HepG2 (cell line): Measurements from ENCODE around the gene CACNG4. TPM values are rescaled to one million over a fixed set of nuclear protein-coding genes. Genes with fewer than 3 reads are reported as not detected.

ENCODE experiments used
- ATAC-seq: fragments of 200-7000 bp; cut with Tn5 transposase; 3 replicates; pipeline ENCODE4 v1.9.1; 2020; ENCODE audit warnings: mild to moderate bottlenecking, moderate library complexity
- BruUV-seq: library from RNA; stranded (reverse); fragments of 400-500 nt; replicated peaks from 2 replicates; lab custom pipeline; 2021; lab: Mats Ljungman, UMichigan
- CTCF ChIA-PET: fragments of 300-600 bp; formaldehyde crosslinking; extraction: SDS; loops from one replicate; lab custom pipeline; 2021; ENCODE audit warnings: low total read pairs, inconsistent platforms, low intra/inter-chr PET ratio; lab: Yijun Ruan, JAX
- POLR2A ChIA-PET: fragments of 350-600 bp; sonication (Branson Sonifier 250); formaldehyde crosslinking; loops from one replicate; lab custom pipeline; 2020; ENCODE audit warnings: antibody characterized with exemption, inconsistent platforms; lab: Yijun Ruan, JAX
- DNase-seq: peaks from one replicate; pipeline ENCODE4 v3.0.0-alpha.2; 2015; ENCODE audit warnings: low spot score
- FAIRE-seq: peaks from 3 replicates; lab custom pipeline; 2011; peaks lifted over from hg19 to GRCh38; lab: Jason Lieb, UNC
- H2AFZ ChIP-seq: one replicate; pipeline ENCODE4 v1.6.1; 2011; ENCODE audit warnings: low read length, inconsistent platforms
- H3K27ac ChIP-seq: fragments of 300-600 bp; 3 replicates; pipeline ENCODE4 v1.8.0; 2011; ENCODE audit warnings: mixed run types, mild to moderate bottlenecking, mixed read lengths, low read length, inconsistent platforms; ENCODE audit not compliant: insufficient read depth; ENCODE audit errors: extremely low read length
- H3K27me3 ChIP-seq, 2 experiments: fragments of 200-600 bp in 1 of 2; 2 replicates in 1 of 2; 3 replicates in 1 of 2; pipeline versions ENCODE4 v1.6.0 to v1.8.0; 2011; ENCODE audit warnings: low read length in 2 of 2, mild to moderate bottlenecking in 2 of 2, moderate library complexity in 2 of 2, inconsistent platforms in 1 of 2; ENCODE audit not compliant: insufficient read depth in 2 of 2, control insufficient read depth in 1 of 2
- H3K36me3 ChIP-seq, 2 experiments: fragments of 200-600 bp in 1 of 2; replicated peaks in 1 of 2; 2 replicates in 1 of 2; 3 replicates in 1 of 2; pipeline versions ENCODE4 v1.5.1 to v1.8.0; 2011; ENCODE audit warnings: low read length in 2 of 2, inconsistent platforms in 1 of 2; ENCODE audit not compliant: insufficient read depth in 2 of 2, control insufficient read depth in 1 of 2
- H3K4me1 ChIP-seq: 2 replicates; pipeline ENCODE4 v1.5.1; 2012; ENCODE audit warnings: low read length, inconsistent platforms; ENCODE audit not compliant: insufficient read depth
- H3K4me2 ChIP-seq: 2 replicates; pipeline ENCODE4 v1.6.0; 2011; ENCODE audit warnings: low read depth, low read length, inconsistent platforms
- H3K4me3 ChIP-seq, 3 experiments: fragments of 200-600 bp in 1 of 3; sonication (generic), shearing (Covaris generic) in 1 of 3; replicated peaks in 1 of 3; 2 replicates each; pipeline ENCODE4 v1.5.1; 2011 to 2016; ENCODE audit warnings: low read length in 3 of 3, inconsistent platforms in 2 of 3, low read depth in 2 of 3, mild to moderate bottlenecking in 2 of 3, control low read depth in 1 of 3, mixed read lengths in 1 of 3; ENCODE audit not compliant: insufficient read depth in 1 of 3
- H3K79me2 ChIP-seq: one replicate; pipeline ENCODE4 v1.6.1; 2011; ENCODE audit warnings: low read length, inconsistent platforms; ENCODE audit not compliant: insufficient read depth
- H3K9ac ChIP-seq: 2 replicates; pipeline ENCODE4 v1.6.0; 2011; ENCODE audit warnings: mild to moderate bottlenecking, low read depth, low read length, inconsistent platforms; ENCODE audit not compliant: insufficient read depth
- H3K9me3 ChIP-seq: 2 replicates; pipeline ENCODE4 v1.5.1; 2012; ENCODE audit warnings: mild to moderate bottlenecking, low read length
- H4K20me1 ChIP-seq: 2 replicates; pipeline ENCODE4 v1.6.0; 2011; ENCODE audit warnings: inconsistent platforms, mild to moderate bottlenecking, low read length, moderate library complexity; ENCODE audit not compliant: insufficient read depth
- BCLAF1 ChIP-seq: fragments of 450-650 bp; IDR thresholded peaks from 2 replicates; pipeline ENCODE4 v1.6.1; 2017; ENCODE audit warnings: mild to moderate bottlenecking
- DZIP1 ChIP-seq: sonication (generic); formaldehyde crosslinking; IDR thresholded peaks from 2 replicates; pipeline ENCODE4 v1.5.0; 2020; ENCODE audit warnings: mild to moderate bottlenecking, missing genetic modification reagents
- HCFC1 ChIP-seq: fragments of 150-350 bp; IDR thresholded peaks from 2 replicates; pipeline ENCODE4 v1.6.1; 2014; ENCODE audit warnings: low read depth, low read length
- HMGA1 ChIP-seq: sonication (generic); formaldehyde crosslinking; conservative IDR thresholded peaks from 2 replicates; pipeline ENCODE4 v1.4.0; 2020; ENCODE audit warnings: missing genetic modification reagents
- KDM2A ChIP-seq: sonication (generic); formaldehyde crosslinking; IDR thresholded peaks from 2 replicates; pipeline ENCODE4 v1.4.0; 2020; ENCODE audit warnings: low read depth, missing genetic modification reagents, borderline replicate concordance
- TIGD3 ChIP-seq: sonication (generic); formaldehyde crosslinking; IDR thresholded peaks from 2 replicates; pipeline ENCODE4 v1.5.1; 2020; ENCODE audit warnings: mild to moderate bottlenecking, missing genetic modification reagents, borderline replicate concordance
- TRIM22 ChIP-seq: fragments of 450-650 bp; IDR thresholded peaks from 2 replicates; pipeline ENCODE4 v1.6.1; 2017
- ZBTB7A ChIP-seq: sonication (generic); formaldehyde crosslinking; IDR thresholded peaks from 2 replicates; pipeline ENCODE4 v1.8.0; 2022; ENCODE audit warnings: mild to moderate bottlenecking, missing genetic modification reagents
- ZMYM4 ChIP-seq: sonication (generic); formaldehyde crosslinking; IDR thresholded peaks from 2 replicates; pipeline ENCODE4 v1.8.1; 2023; ENCODE audit warnings: mild to moderate bottlenecking, missing genetic modification reagents
- ZNF207 ChIP-seq: fragments of 450-650 bp; IDR thresholded peaks from 2 replicates; pipeline ENCODE4 v1.6.1; 2016; ENCODE audit warnings: antibody characterized with exemption, borderline replicate concordance
- ZNF749 ChIP-seq: sonication (generic); formaldehyde crosslinking; IDR thresholded peaks from 2 replicates; pipeline ENCODE4 v1.8.0; 2022; ENCODE audit warnings: mild to moderate bottlenecking, missing genetic modification reagents, moderate library complexity, borderline replicate concordance
- ZNF781 ChIP-seq: sonication (generic); formaldehyde crosslinking; IDR thresholded peaks from 2 replicates; pipeline ENCODE4 v1.5.1; 2020; ENCODE audit warnings: borderline replicate concordance, mild to moderate bottlenecking, missing genetic modification reagents; ENCODE audit errors: not compliant biosample characterization
- WGBS: methylation state at CpG from one replicate; pipeline ENCODE4 v1.1.6; 2017; ENCODE audit warnings: low lambda C conversion rate; 5-methylcytosine and 5-hydroxymethylcytosine counted together
- in situ Hi-C: cut with HindIII; loops from 2 replicates; pipeline ENCODE4 v1.10.0; 2017; ENCODE audit warnings: low pct_unique_long_range_greater_than_20kb; ENCODE audit not compliant: extremely low pct_ligation_motif_present
- intact Hi-C: fragments of 100-400 bp; cut with micrococcal nuclease; formaldehyde crosslinking; loops from one replicate; pipeline ENCODE4 v1.10.0; 2022; ENCODE audit not compliant: unreplicated experiment
- polyA plus RNA-seq, 8 experiments: library from polyadenylated mRNA; depleted of rRNA in 3 of 8; stranded (reverse) in 7 of 8; unstranded in 1 of 8; fragments of >200 nt; fragmentation: Illumina TruSeq in 4 of 8; extraction: Trizol in 4 of 8; gene quantifications; 2 replicates each; pipeline versions ENCODE4 v1.2.1 to v1.2.3, GENCODE V29; 2011 to 2016; ENCODE audit warnings: low read depth in 4 of 8, missing spikeins in 1 of 8, mixed read lengths in 1 of 8; ENCODE audit not compliant: insufficient read depth in 1 of 8
- total RNA-seq, 5 experiments: library from RNA; depleted of rRNA; stranded (reverse); fragments of >200 nt; fragmentation: Illumina TruSeq; extraction: Trizol; gene quantifications; 2 replicates each; pipeline ENCODE4 v1.2.3, GENCODE V29; 2016; ENCODE audit warnings: low read depth in 1 of 5

Gene CACNG4
- total and polyA plus RNA-seq, 2 of the 13 experiments (the other 11 are each of a cell fraction or from before 2014, with no cell fraction given) = 0.09 TPM

- no peak for FAIRE-seq
- no TSS peak for BruUV-seq
- WGBS = 51% methylated on average over 12 of the region's 19 CpGs
- TF ChIP-seq HMGA1 (CRISPR knock-in tag) = no peak
- no peak for TF ChIP-seq KDM2A (CRISPR knock-in tag)
- no peak for TF ChIP-seq DZIP1 (CRISPR knock-in tag)
- TF ChIP-seq ZNF207 = no peak
- TF ChIP-seq ZMYM4 = no peak
- TF ChIP-seq HCFC1 = no peak
- TF ChIP-seq TRIM22 = no peak
- TF ChIP-seq TIGD3 (CRISPR knock-in tag) = no peak
- TF ChIP-seq ZNF781 (CRISPR knock-in tag) = no peak
- no peak for TF ChIP-seq ZBTB7A (CRISPR knock-in tag)
- TF ChIP-seq BCLAF1 = no peak
- no peak for TF ChIP-seq ZNF749
These were observed 89.6 kb downstream of the CACNG4 start for GRCh38 chr17:67054011-67054591.

More at GRCh38 chr17:67054011-67054591, 89.6 kb downstream of the CACNG4 start:
- H4K20me1 ChIP-seq = no peaks in the 10 kb centered on the region
- H3K79me2 ChIP-seq = no peaks in the 10 kb centered on the region
- no peak for DNase-seq
- H2AFZ ChIP-seq = no peak overlapping the region
- H3K27ac ChIP-seq = no peak overlapping the region
- H3K27me3 ChIP-seq = peaks cover 5 to 33% of the 10 kb centered on the region in 2 experiments; a peak in 3 of 5 replicates
- intact Hi-C loops (no loop called here), in situ Hi-C loops (no loop called here)
- POLR2A ChIA-PET = no interaction called here
- peak; percentile 49 for ATAC-seq
- CTCF ChIA-PET = no interaction called here
- peaks cover 6% of the 10 kb centered on the region for H3K9me3 ChIP-seq
- no peaks in the 10 kb centered on the region for H3K36me3 ChIP-seq
- no peak overlapping the region for H3K9ac ChIP-seq
- no peaks in the 10 kb centered on the region for H3K4me1 ChIP-seq
- H3K4me3 ChIP-seq = no peak overlapping the region
- no peak overlapping the region for H3K4me2 ChIP-seq
